IPS-NIHi11 (cell line): Measurements from ENCODE around the gene CCDC146.
"Not testable (repeated sequence)": the region's sequence is repeated elsewhere in the genome, so short reads cannot be mapped to it uniquely, and the experiment has no call there.

Source experiments
- DNase-seq: peaks from one replicate; pipeline ENCODE4 v3.0.0; 2012; ENCODE audit warnings: mixed read lengths, low spot score

The CCDC146 gene

GRCh38 chr7:77140291-77140690 is 17.9 kb downstream of the CCDC146 start:
- not testable (repeated sequence) for DNase-seq

- not testable (repeated sequence) for DNase-seq
These were observed 29.8 kb downstream of the CCDC146 start for GRCh38 chr7:77152232-77152631.

- DNase-seq = not testable (repeated sequence)
These were observed 32.6 kb downstream of the CCDC146 start for GRCh38 chr7:77154917-77155464.

GRCh38 chr7:77155601-77156377 is 33.4 kb downstream of the CCDC146 start:
- DNase-seq = not testable (repeated sequence)

- DNase-seq = not testable (repeated sequence)
These were observed 34.6 kb downstream of the CCDC146 start for GRCh38 chr7:77157034-77157433.

GRCh38 chr7:77157446-77157845 is 35.0 kb downstream of the CCDC146 start:
- DNase-seq = no peak

- not testable (repeated sequence) for DNase-seq
These were observed 48.7 kb downstream of the CCDC146 start for GRCh38 chr7:77171073-77171472.

GRCh38 chr7:77172437-77173172 is 50.2 kb downstream of the CCDC146 start:
- DNase-seq = not testable (repeated sequence)

GRCh38 chr7:77174418-77174817 is 52.0 kb downstream of the CCDC146 start:
- DNase-seq = not testable (repeated sequence)

- not testable (repeated sequence) for DNase-seq
These were observed 52.9 kb downstream of the CCDC146 start for GRCh38 chr7:77175274-77175800.

- DNase-seq = not testable (repeated sequence)
These were observed 55.0 kb downstream of the CCDC146 start for GRCh38 chr7:77177321-77177904.

GRCh38 chr7:77178024-77178423 is 55.6 kb downstream of the CCDC146 start:
- DNase-seq = not testable (repeated sequence)

- DNase-seq = no peak
These were observed 58.7 kb downstream of the CCDC146 start for GRCh38 chr7:77181015-77181595.

GRCh38 chr7:77181734-77182133 is 59.3 kb downstream of the CCDC146 start:
- DNase-seq = no peak

GRCh38 chr7:77182261-77182660 is 59.8 kb downstream of the CCDC146 start:
- no peak for DNase-seq

GRCh38 chr7:77184463-77184862 is 62.0 kb downstream of the CCDC146 start:
- no peak for DNase-seq

GRCh38 chr7:77184990-77185389 is 62.6 kb downstream of the CCDC146 start:
- no peak for DNase-seq

- no peak for DNase-seq
These were observed 63.5 kb downstream of the CCDC146 start for GRCh38 chr7:77185866-77186265.

GRCh38 chr7:77188731-77189437 is 66.5 kb downstream of the CCDC146 start:
- DNase-seq = no peak

GRCh38 chr7:77197141-77197540 is 74.7 kb downstream of the CCDC146 start:
- DNase-seq = no peak
